Adipocyte (in vitro differentiated cells): ENCODE measurements around the gene GIMAP1.

ENCODE experiments used
- DNase-seq: peaks from one replicate; pipeline ENCODE4 v3.0.0-alpha.2; 2015; ENCODE audit warnings: low read depth
- H3K27me3 ChIP-seq: replicated peaks from 2 replicates; pipeline ENCODE4 v1.7.0; 2013; ENCODE audit warnings: mild to moderate bottlenecking, low read length, moderate library complexity; ENCODE audit not compliant: control insufficient read depth, insufficient read depth
- H3K36me3 ChIP-seq: 2 replicates; pipeline ENCODE4 v1.7.0; 2013; ENCODE audit warnings: low read length, mild to moderate bottlenecking, moderate library complexity; ENCODE audit not compliant: control insufficient read depth, insufficient read depth, severe bottlenecking
- H3K4me1 ChIP-seq: 2 replicates; pipeline ENCODE4 v1.7.0; 2013; ENCODE audit warnings: mild to moderate bottlenecking, low read length, moderate library complexity; ENCODE audit not compliant: control insufficient read depth, insufficient read depth
- H3K4me3 ChIP-seq: 2 replicates; pipeline ENCODE4 v1.7.0; 2013; ENCODE audit warnings: mild to moderate bottlenecking, low read length, moderate library complexity
- H3K9ac ChIP-seq: 2 replicates; pipeline ENCODE4 v1.7.0; 2013; ENCODE audit warnings: mild to moderate bottlenecking, low read length, moderate library complexity
- H3K9me3 ChIP-seq: 2 replicates; pipeline ENCODE4 v1.7.0; 2013; ENCODE audit warnings: mild to moderate bottlenecking, low read length, moderate library complexity; ENCODE audit not compliant: control insufficient read depth

GIMAP1 gene

DNA sequence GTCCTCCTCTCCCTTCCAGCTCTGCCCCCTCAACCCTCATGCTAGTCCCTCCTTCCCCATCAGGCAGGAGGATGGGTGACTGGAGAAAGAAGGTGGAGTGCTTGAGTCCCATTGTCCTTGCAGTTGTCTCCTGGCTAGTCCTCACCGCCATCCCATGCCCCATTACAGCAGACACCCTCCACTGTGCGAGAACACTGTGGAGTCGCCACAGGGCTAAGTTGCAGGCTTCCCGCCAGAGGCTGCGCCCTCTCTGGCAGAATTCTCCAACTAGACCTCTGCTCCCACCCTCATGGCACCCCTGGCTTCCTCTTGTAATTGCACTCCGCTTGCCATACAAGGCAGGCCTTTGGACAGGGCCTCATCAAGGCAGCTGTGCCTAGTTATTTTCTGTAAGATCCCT, 27.8 kb upstream of the GIMAP1 start:
- no peak for DNase-seq
- no peaks in the 10 kb centered on the region for H3K9me3 ChIP-seq
- H3K9ac ChIP-seq = no peak overlapping the region
- no peaks in the 10 kb centered on the region for H3K27me3 ChIP-seq
- no peaks in the 10 kb centered on the region for H3K36me3 ChIP-seq
- H3K4me3 ChIP-seq = no peak overlapping the region
- H3K4me1 ChIP-seq = no peaks in the 10 kb centered on the region

DNA sequence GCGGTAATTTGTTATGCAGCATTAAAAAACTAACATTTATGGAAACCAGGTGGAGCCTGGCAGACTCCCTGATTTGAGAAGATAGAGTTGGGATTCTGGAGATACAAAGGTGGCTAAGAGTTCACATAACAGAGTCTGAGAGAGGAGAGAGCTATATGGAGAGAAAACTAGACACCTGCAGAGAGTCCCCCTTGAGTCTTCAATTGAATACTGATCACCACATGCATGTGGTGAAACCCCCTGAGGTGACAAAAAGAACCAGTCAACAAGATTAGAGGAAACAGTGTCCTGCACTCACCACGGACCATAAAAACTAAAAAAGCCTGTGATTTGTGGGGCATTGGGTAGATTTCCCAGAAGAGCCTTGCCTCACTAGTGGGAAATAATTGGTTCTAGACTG, 20.8 kb upstream of the GIMAP1 start:
- H3K4me1 ChIP-seq = no peaks in the 10 kb centered on the region
- no peak overlapping the region for H3K4me3 ChIP-seq
- no peaks in the 10 kb centered on the region for H3K27me3 ChIP-seq
- DNase-seq = no peak
- H3K36me3 ChIP-seq = no peaks in the 10 kb centered on the region
- peaks cover 15% of the 10 kb centered on the region for H3K9me3 ChIP-seq
- no peak overlapping the region for H3K9ac ChIP-seq

DNA sequence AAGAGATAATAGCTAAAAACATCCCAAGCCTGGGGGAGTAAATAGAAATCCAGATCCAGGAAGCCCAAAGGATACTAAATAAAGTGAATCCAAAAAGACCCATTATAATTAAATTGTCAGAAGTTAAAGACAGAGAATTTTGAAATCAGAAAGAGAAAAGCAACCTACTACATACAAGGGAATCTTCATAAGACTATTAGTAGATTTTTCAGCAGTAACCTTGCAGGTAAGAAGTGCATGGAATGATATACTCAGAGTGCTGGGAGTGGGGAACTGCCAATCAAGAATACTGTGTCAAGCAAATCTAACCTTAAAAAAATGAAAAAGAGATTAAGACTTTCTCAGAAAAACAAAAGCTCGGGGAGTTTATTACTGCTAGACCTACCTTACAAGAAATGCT, 13.2 kb upstream of the GIMAP1 start:
- no peaks in the 10 kb centered on the region for H3K27me3 ChIP-seq
- peaks cover 41% of the 10 kb centered on the region for H3K9me3 ChIP-seq
- no peaks in the 10 kb centered on the region for H3K4me1 ChIP-seq
- no peaks in the 10 kb centered on the region for H3K36me3 ChIP-seq
- H3K9ac ChIP-seq = no peak overlapping the region
- no peak for DNase-seq
- H3K4me3 ChIP-seq = no peak overlapping the region

DNA sequence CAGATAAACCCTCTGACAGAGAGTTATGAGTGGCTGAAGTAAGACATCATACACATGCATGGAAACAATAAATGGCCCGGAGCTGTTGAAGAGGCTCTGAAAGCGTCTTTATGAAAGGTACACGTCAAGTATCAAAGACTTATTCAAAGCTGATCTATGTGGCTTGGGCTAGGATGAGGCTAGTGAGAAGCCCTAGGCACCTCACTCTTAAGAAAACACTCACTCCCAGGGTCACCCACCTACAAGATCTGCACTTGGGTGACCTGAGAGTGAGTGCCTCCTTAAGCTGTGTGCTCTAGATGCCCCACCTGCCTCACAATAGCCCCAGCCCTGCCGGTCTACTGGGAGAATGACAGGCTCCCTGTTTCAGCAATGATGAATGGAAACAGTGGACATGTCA, 1.1 kb upstream of the GIMAP1 start:
- Histone ChIP-seq H3K27me3 (no peaks in the 10 kb centered on the region), H3K4me3 (no peak overlapping the region)

DNA sequence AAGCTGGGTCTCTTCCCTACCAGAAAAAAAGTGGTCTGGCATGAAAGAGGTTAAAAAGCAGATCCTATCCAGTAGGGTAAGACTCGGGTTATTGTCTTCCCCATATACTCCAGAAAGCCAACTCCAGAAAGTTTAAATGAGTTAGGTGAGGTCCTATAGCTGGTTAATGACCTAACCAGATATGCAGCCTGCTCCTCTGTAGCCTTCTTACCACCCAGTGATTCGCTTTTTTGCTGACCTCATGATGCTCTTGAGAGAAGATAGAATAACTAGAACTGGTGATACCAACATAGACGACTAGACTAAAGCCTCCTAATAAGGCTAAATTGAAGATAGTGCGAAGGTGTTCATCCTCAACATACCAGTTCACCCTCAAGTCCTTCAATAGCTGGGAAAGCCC, 675 bp upstream of the GIMAP1 start:
- Histone ChIP-seq H3K27me3 (no peaks in the 10 kb centered on the region), H3K9me3 (no peaks in the 10 kb centered on the region), H3K36me3 (no peaks in the 10 kb centered on the region), H3K9ac (no peak overlapping the region), H3K4me3 (no peak overlapping the region), H3K4me1 (no peaks in the 10 kb centered on the region)
- no peak for DNase-seq

More for the DNA sequence above, 1.1 kb upstream of the GIMAP1 start:
- Histone ChIP-seq H3K36me3 (no peaks in the 10 kb centered on the region), H3K9me3 (no peaks in the 10 kb centered on the region), H3K4me1 (no peaks in the 10 kb centered on the region), H3K9ac (no peak overlapping the region)
- no peak for DNase-seq

DNA sequence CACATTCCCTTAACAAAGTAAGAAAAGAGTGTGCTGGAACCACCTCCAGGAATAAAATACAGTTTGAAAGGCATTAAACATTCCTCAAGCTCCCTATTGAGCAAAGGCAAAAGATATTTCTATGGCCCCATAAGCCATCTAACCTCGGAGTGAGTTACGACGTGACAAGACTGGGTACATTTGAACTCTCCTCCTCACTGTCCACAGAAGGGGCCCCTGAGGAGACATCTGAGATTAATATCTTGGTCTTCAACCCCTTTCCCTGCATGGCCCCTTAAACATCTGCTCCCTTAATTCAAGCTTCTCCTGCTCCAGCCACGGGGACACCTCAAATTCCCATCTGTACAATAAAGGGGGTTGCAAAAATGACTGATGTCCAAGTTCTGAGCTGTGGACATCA, 526 bp downstream of the GIMAP1 start:
- H3K4me3 ChIP-seq = no peak overlapping the region
- no peaks in the 10 kb centered on the region for H3K36me3 ChIP-seq
- DNase-seq = no peak
- no peaks in the 10 kb centered on the region for H3K27me3 ChIP-seq
- no peaks in the 10 kb centered on the region for H3K4me1 ChIP-seq
- no peaks in the 10 kb centered on the region for H3K9me3 ChIP-seq
- H3K9ac ChIP-seq = no peak overlapping the region

DNA sequence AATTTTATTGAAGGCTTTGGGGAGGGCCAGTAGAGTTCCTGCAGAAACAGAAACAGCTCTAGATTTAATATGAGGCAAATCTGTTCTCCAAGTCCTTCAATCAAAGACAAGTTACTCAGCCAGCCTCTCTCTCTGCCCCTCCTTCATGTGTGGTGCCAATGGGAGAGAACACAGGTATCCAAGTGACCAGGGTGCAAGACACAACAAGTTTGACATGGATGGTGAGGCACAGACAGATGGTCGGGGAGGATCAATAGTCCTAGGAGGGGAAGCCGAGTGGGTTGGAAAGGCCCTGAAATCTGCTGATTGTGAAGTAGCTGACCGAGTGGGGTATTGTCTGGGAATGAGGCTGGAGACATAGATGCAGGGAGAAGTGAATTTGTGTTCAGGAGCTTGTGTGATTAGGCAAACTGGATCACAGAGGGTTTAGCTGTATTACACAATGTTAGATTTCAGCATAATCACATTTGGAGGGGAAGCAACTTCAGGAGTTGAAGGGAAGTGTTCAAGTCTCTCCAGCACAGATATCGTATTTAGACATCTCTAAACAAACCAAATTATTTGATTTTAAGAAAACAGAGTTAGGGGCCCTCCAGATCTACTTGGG, 1.5 kb downstream of the GIMAP1 start:
- Histone ChIP-seq H3K27me3 (no peaks in the 10 kb centered on the region), H3K4me3 (no peak overlapping the region), H3K9me3 (no peaks in the 10 kb centered on the region), H3K9ac (no peak overlapping the region), H3K4me1 (no peaks in the 10 kb centered on the region), H3K36me3 (no peaks in the 10 kb centered on the region)
- DNase-seq = no peak

DNA sequence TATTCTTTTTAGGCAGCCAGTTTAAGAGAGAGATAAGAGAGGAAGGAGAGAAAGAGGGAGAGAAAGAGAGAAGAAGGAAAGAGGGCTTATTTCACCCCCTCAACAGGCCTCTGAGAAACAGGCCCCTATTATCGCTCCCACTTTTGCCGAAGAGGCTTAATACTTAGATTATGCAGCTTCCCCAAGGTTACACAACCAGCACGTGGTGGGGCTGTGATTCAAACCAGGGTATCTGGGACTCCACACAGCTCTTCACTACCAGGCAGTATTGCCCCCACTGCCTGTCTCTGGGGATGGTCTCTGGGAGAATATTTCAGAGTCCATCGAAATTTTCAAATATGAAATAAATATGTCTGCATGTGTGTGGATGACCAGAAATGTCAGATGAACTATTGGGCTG, 3.0 kb downstream of the GIMAP1 start:
- Histone ChIP-seq H3K27me3 (no peaks in the 10 kb centered on the region), H3K4me1 (no peaks in the 10 kb centered on the region), H3K9me3 (no peaks in the 10 kb centered on the region), H3K36me3 (no peaks in the 10 kb centered on the region), H3K9ac (no peak overlapping the region), H3K4me3 (no peak overlapping the region)
- no peak for DNase-seq

DNA sequence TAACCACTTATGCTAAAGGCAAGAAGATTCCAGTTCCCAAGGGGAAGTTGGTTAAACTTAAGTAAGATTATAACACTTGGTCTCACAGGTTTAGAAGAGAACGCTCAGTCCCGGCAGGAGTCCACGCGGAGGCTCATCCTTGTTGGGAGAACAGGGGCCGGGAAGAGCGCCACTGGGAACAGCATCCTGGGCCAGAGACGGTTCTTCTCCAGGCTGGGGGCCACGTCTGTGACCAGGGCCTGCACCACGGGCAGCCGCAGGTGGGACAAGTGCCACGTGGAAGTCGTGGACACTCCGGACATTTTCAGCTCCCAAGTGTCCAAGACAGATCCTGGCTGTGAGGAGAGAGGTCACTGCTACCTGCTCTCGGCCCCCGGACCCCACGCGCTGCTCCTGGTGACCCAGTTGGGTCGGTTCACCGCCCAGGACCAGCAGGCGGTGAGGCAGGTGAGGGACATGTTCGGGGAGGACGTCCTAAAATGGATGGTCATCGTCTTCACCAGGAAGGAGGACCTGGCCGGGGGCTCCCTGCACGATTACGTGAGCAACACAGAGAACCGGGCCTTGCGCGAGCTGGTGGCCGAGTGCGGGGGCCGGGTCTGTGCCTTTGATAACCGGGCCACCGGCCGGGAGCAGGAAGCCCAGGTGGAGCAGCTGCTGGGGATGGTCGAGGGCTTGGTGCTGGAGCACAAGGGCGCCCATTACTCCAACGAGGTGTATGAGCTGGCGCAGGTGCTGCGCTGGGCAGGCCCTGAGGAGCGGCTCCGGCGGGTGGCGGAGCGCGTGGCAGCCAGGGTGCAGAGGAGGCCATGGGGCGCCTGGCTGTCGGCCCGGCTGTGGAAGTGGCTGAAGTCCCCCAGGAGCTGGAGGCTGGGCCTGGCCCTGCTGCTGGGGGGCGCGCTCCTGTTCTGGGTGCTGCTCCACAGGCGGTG, 3.8 kb downstream of the GIMAP1 start:
- DNase-seq = no peak
- no peak overlapping the region for H3K9ac ChIP-seq

DNA sequence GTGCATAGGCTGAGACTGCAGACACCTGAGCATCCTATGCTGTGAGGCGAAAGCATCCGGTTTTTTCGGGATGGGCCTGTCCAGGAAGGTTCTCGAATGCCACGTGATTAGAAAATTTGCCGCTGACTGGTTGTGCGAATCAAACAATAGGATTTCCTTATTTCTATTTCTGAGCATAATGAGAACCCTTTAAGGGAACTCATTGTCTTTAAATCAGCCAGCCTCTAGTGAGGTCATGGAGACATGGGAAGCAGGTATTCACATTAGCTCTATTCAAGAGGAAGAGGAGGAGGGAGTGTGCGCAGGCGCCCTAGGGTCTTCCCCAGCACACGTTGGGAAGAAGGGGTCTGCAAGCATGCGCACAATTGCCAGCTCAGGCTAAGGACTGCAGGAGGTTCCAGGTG, 5.6 kb downstream of the GIMAP1 start:
- no peaks in the 10 kb centered on the region for H3K27me3 ChIP-seq
- no peak for DNase-seq

More for the DNA sequence above, 3.8 kb downstream of the GIMAP1 start:
- H3K27me3 ChIP-seq = no peaks in the 10 kb centered on the region
- no peak overlapping the region for H3K4me3 ChIP-seq
- H3K9me3 ChIP-seq = no peaks in the 10 kb centered on the region
- H3K36me3 ChIP-seq = no peaks in the 10 kb centered on the region
- H3K4me1 ChIP-seq = no peaks in the 10 kb centered on the region

DNA sequence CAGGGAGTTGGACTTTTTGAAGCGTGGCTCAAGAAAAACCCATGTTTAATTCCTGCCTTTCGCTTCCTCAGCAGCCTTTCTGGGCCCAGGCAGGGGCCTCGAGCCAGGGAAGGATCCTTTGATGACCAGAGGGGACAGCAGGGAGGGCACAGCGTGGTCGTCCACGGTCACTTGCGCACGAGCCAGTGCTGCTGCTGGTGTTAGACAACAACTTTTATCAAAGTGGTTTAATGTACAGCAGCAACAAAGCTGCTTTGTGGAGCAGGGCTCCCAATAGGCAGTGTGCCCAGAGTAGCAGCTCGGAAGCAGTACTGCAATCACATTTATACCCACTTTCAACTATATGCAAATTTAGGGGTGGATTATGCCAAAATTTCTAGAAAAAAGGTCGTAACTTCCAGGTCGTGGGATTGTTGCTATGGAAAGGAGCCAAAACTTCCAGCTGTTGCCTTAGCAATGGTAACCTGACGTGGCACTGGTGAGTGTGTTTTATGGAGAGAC, 6.1 kb downstream of the GIMAP1 start:
- Histone ChIP-seq H3K4me3 (no peak overlapping the region), H3K9me3 (peaks cover 8% of the 10 kb centered on the region), H3K27me3 (no peaks in the 10 kb centered on the region), H3K4me1 (no peaks in the 10 kb centered on the region), H3K36me3 (no peaks in the 10 kb centered on the region), H3K9ac (no peak overlapping the region)
- DNase-seq = no peak

More for the DNA sequence above, 5.6 kb downstream of the GIMAP1 start:
- Histone ChIP-seq H3K4me3 (no peak overlapping the region), H3K36me3 (no peaks in the 10 kb centered on the region), H3K4me1 (no peaks in the 10 kb centered on the region), H3K9me3 (peaks cover 8% of the 10 kb centered on the region), H3K9ac (no peak overlapping the region)
